Muscle of back (tissue), 11 donors: Measurements from ENCODE around the gene TESPA1. TPM values are rescaled to one million over a fixed set of nuclear protein-coding genes. Genes with fewer than 3 reads are reported as not detected.
A peak's percentile ranks its signal among the peaks of the same experiment; 100 is the strongest.
"Not testable (repeated sequence)": the region's sequence is repeated elsewhere in the genome, so short reads cannot be mapped to it uniquely, and the experiment has no call there.

Experiments used
- DNase-seq, 3 donors: peaks; one replicate each; pipeline versions ENCODE4 v3.0.0 to v3.0.0-alpha.2; 2013
- polyA plus RNA-seq, 10 donors: library from polyadenylated mRNA; unstranded; fragments of 120-200 nt; gene quantifications; one replicate each; pipeline ENCODE4 v1.2.1, GENCODE V29; 2013; ENCODE audit not compliant: insufficient read length in 10 of 10

TESPA1 gene
- polyA plus RNA-seq, 10 donors = 0.99 to 7.6 (median 1.6) TPM

DNA sequence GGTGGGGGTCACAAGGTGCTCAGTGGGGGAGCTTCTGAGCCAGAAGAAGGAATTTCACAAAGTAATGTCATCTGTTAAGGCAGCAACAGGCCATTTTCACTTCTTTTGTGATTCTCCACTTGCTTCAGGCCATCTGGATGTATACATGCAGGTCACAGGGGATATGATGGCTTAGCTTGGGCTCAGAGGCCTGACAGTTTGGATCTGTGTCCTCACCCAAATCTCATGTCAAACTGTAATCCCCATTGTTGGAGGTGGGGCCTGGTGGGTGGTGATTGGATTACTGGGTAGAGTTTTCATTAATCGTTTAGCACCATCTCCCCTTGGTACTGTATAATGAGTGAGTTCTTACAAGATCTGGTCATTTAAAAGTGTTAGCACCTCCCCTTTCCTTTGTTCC lies 36.4 kb downstream of the TESPA1 start:
- DNase-seq = no peak

DNA sequence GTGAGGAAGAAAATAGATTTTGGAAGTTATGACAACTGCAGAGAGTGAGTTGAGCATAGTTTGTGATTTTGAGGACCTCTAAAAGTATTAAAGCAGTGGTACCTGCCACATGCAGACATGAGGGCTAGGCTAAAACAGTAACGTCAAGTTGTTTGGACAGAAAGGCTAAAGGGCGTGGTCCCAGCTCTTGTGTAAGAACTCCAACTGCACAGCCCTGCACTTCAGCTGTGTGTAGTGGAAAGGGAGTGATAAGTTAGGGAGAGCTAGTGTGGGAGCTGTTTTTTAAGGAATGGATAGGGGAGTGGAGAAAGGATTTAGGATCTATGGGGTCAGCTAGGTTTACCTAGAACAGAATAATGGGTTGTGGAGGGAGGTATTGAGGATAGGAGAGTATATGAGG lies 39.5 kb downstream of the TESPA1 start:
- no peak for DNase-seq

DNA sequence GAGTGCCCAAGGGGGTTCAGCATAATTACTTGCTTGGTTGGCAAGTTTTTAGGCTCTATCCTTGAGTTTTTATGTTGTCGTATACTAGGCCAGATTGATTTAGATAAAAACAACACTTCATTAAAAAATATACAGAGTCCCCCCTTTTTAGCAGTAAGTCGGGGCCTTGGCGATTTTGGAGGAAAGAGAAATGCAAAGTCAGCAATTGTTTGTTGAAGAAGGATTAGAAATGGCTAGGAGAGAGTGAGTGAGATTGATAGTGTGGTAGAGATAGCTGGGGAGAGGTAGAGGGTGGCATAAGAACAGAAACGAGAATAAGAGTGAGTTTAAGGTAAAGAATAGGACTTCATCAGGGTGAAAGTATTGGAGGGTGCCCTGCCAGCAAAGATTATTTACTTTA lies 41.3 kb downstream of the TESPA1 start:
- not testable (repeated sequence) for DNase-seq

- DNase-seq = no peak
Observed at GRCh38 chr12:54941659-54942058, 42.9 kb downstream of the TESPA1 start.

DNA sequence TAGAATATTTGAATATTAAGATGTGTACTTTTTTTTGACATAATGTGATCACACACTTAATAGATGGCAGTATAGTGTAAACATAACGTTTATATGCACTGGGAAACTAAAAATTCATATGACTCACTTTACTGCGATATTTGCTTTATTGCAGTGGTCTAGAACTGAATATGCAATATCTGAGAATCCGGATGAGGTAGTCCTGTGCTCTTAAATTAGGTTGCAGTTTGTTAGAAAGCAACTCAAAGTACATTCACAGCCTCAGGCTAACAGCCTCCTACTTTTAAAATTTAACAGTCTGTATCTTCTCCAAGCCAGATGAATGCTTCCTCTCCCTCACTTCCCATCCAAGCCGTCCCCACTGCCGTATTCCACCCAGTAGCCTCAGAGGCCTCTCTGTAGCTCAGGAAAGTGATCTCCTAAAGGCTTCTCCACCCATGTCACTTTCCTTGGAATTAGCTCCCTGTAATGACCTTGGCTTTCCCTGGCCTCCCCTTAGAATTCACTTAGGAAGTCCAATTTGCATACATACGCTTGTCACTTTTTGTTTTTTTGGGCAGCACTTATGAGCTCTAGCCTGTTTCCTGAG lies 43.7 kb downstream of the TESPA1 start:
- DNase-seq = no peak

GRCh38 chr12:54937929-54938328 lies 46.6 kb downstream of the TESPA1 start:
- DNase-seq = no peak

- DNase-seq = no peak
Observed at GRCh38 chr12:54937376-54937775, 47.2 kb downstream of the TESPA1 start.

- DNase-seq = no peak
Observed at GRCh38 chr12:54936736-54937135, 47.8 kb downstream of the TESPA1 start.

DNA sequence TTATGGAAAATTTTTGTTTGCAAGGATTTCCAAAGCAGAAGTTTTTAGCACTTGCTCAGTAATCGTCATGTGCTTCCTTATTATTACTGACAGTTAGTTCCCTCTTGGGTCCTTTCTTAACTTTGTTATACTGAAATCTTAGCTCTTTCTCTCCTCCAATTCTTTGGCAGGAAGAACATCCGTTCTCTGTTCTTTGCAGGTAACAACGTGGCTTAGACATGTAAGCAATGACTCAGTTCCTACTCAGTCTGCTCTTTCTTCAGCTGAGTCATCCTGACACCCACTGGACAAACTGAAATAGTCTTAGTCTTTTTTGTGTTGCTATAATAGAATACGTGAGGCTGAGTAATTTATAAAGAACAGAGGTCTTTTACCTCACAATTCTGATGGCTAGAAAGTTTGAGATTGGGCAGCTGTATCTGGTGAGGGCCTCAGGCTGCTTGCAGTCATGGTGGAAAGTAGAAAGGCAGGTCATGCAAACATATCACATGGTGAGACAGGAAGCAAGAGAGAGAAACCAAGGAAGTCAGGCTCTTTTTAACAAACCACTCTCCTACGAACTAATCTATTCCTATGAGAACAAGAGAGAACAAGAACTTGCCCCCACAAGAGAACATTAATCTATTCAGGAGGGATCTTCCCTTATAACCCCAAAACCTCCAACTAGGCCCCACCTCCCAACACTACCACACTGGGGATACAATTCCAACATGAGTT lies 49.2 kb downstream of the TESPA1 start:
- peak in 1 of 3 donors; percentile 37 for DNase-seq

GRCh38 chr12:54934419-54934818 lies 50.1 kb downstream of the TESPA1 start:
- DNase-seq = no peak

DNA sequence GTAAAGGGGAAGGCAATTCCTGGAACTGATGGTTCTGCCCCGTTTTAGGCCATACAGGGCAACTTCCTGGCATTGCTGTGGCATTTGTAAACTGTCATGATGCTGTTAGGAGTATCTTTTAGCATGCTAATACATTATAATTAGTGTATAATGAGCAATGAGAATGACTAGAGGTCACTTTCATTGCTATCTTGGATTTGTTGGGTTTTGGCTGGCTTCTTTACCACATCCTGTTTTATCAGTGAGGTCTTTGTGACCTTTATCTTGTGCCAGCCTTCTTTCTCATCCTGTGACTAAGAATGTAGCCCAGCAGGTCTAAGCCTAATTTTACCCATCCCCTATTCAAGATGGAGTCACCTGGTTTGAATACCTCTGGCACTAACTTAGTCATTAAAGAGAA lies 51.2 kb downstream of the TESPA1 start:
- no peak for DNase-seq

- no peak for DNase-seq
Observed at GRCh38 chr12:54932691-54933090, 51.9 kb downstream of the TESPA1 start.

DNA sequence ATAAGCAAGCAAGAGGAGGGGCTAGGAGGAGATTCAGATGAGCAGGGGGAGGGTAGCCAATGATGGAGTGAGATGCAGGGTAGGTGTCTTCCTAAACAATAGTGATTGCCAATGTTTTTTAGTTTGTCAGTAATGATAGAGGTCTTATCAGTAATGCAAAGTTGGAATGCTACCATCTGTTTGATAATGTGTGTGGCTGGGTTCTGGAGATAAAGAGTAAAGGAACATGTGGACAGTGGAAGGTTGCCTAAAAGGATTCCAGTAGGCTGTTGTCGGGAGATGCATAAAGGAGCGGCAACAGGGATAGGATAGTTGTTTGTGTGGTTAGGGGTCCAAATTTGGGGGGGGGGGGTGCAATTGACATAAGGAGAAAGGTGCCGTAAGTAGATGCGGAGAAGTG lies 52.5 kb downstream of the TESPA1 start:
- no peak for DNase-seq

GRCh38 chr12:54929998-54930397 lies 54.6 kb downstream of the TESPA1 start:
- no peak for DNase-seq

- DNase-seq = no peak
Observed at GRCh38 chr12:54926246-54926645, 58.3 kb downstream of the TESPA1 start.

GRCh38 chr12:54924972-54925707 lies 59.4 kb downstream of the TESPA1 start:
- no peak for DNase-seq

DNA sequence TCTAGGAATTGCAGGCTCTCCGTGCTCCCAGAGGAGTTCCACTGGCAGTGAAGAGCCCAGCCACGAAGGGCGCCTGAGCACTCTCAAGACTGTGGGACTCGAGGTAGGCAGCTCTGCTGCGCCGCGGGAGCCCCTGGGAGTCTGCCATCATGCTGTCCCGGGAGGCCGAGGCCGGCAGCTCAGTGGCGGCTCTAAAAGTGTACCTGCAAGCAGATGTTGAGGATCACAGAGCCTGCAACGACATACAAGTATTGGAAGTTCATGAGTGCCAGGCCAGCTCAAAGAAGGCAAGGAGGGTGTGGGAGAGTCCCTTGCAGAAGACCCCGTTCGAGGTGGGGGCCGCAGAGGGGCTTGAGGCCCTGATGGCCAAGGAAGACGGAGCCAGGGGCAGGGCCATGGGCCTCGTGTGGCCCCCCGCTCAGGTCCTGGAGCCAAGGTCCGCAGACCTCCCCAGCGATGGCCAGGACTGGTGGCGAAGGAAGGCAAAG lies 67.5 kb downstream of the TESPA1 start:
- no peak for DNase-seq

Other genes starting within 250 kb of the TESPA1 start
- gene MUCL1, start 130.2 kb downstream of the TESPA1 start, polyA plus RNA-seq = not detected
- not detected for gene NEUROD4, start 35.2 kb upstream of the TESPA1 start, polyA plus RNA-seq
- gene OR9K2, start 141.6 kb upstream of the TESPA1 start, polyA plus RNA-seq = not detected
- not detected for gene OR10A7, start 236.3 kb upstream of the TESPA1 start, polyA plus RNA-seq